Placental pericyte (primary cell): Measurements from ENCODE around the gene NEDD4L. TPM values are rescaled to one million over a fixed set of nuclear protein-coding genes. Genes with fewer than 3 reads are reported as not detected.

Source experiments
- small RNA-seq: library from RNA; depleted of rRNA; stranded (forward); fragments of <200 nt; gene quantifications from one replicate; pipeline ENCODE3, GENCODE V24; 2012; ENCODE audit warnings: low replicate concordance
- total RNA-seq: library from RNA; depleted of rRNA; stranded (reverse); fragments of >200 nt; gene quantifications from 2 replicates; pipeline ENCODE4 v1.2.3, GENCODE V29; 2012

NEDD4L gene
- total RNA-seq, result 4.2 and 8.0 TPM in 2 replicates

DNA sequence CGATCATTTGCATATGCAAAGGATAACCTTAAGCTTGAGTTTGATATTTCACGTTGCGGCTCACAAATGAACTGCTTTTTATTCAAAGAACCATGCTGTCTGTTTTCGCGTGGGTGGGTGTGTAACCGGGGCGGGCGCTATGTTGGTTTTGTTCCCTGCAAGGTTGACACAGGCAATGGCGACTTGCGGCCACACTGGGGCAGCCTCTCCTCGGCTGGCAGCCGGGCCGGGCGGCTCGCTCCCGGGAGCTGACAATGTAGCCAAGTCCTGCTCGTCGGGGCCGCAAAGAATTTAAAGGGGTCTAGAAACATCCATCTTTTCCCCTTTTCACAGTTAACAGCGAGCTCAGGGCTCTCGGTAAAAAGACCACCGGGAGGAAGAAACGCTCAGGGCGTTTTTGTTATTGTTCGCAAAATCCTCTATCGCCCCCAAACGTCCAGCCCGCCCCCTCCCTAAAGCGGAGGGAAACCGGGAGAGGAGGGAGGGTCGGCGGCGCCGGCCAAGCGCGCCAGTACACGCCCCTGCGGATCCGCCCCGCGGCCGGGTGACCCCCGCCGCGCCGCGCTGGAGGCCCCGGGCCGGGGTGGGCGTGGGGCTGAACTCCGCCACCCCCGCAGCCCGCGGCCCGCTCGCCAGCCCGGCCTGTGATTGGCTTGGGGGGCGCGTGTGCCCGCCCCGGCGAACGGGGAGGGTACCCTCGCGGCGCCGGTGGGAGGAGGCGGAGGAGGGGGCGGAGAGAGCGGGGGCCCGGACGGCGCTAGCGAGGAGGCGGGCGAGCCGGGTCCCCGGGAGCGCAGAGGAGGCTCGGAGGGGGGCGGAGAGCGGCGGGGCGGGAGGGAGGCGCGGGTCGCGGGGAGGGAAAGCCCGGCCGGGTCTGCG lies at the start of gene NEDD4L:
TSS of gene NEDD4L (plus strand) at position 736 of the 879 bp plus-strand sequence. CDS start 435 bp downstream, outside the sequence.

Small RNAs within 50 kb of the gene (small RNA-seq; reads per million reads assigned to genes)
- not detected for gene HMGN1P30
- not detected for gene MIR3591

Other genes starting within 250 kb of the NEDD4L start
- gene ATP8B1, start 240.9 kb upstream of the NEDD4L start, total RNA-seq, result 6.1 and 37.5 TPM in 2 replicates